Measurements from ENCODE around the gene GAL3ST1. TPM values are rescaled to one million over a fixed set of nuclear protein-coding genes. Genes with fewer than 3 reads are reported as not detected.
A peak's percentile ranks its signal among the peaks of the same experiment; 100 is the strongest.

Gene GAL3ST1
- total and polyA plus RNA-seq, 3 donors from 2014 or later: 4.2 to 18.5 (median 11.3) TPM

- Histone ChIP-seq H3K4me1 (peaks cover 18% of the 10 kb centered on the region), H3K27ac (peak overlapping the region; percentile 57 to 69), H3K4me3 (peak overlapping the region; percentile 10 to 31), H3K27me3 (no peaks in the 10 kb centered on the region), H3K9me3 (no peaks in the 10 kb centered on the region), H3K36me3 (ENCODE audit: low read depth, missing control alignments) (no peaks in the 10 kb centered on the region)
- TF ChIP-seq POLR2A (IDR thresholded peaks at IDR 0.05) (no peak), CTCF (IDR thresholded peaks at IDR 0.05) (no peak)
- 46 to 47% methylated on average over 9 to 12 of the region's 12 CpGs for WGBS, 2 donors
- DNase-seq: peak; percentile 68
- intact Hi-C loops (cut with DNase I; ENCODE audit: low total_unique reads): no loop called here
Observed at GRCh38 chr22:30574997-30575671, 669 bp upstream of the GAL3ST1 start.

GRCh38 chr22:30573594-30574094 is 821 bp downstream of the GAL3ST1 start:
- Histone ChIP-seq H3K4me3 (no peak overlapping the region), H3K4me1 (peaks cover 18% of the 10 kb centered on the region), H3K9me3 (no peaks in the 10 kb centered on the region), H3K27me3 (no peaks in the 10 kb centered on the region), H3K27ac (peak overlapping the region in 1 of 2 donors; percentile 50), H3K36me3 (ENCODE audit: low read depth, missing control alignments) (no peaks in the 10 kb centered on the region)
- intact Hi-C loops (cut with DNase I; ENCODE audit: low total_unique reads): no loop called here
- WGBS, 2 donors: 64 to 65% methylated on average over 4 to 7 of the region's 7 CpGs
- DNase-seq: no peak
- no peak for TF ChIP-seq POLR2A (IDR thresholded peaks at IDR 0.05)
- TF ChIP-seq CTCF (IDR thresholded peaks at IDR 0.05): no peak

- WGBS, 2 donors: 47 to 63% methylated on average over 11 to 12 of the region's 12 CpGs
- Histone ChIP-seq H3K27ac (no peak overlapping the region), H3K27me3 (no peaks in the 10 kb centered on the region), H3K4me3 (no peak overlapping the region), H3K36me3 (ENCODE audit: low read depth, missing control alignments) (no peaks in the 10 kb centered on the region), H3K9me3 (no peaks in the 10 kb centered on the region), H3K4me1 (peaks cover 18% of the 10 kb centered on the region)
- intact Hi-C loops (cut with DNase I; ENCODE audit: low total_unique reads): no loop called here
- DNase-seq: no peak
- TF ChIP-seq POLR2A (IDR thresholded peaks at IDR 0.05) (no peak), CTCF (IDR thresholded peaks at IDR 0.05) (no peak)
Observed at GRCh38 chr22:30572840-30573593, 1.4 kb downstream of the GAL3ST1 start.

- WGBS, 2 donors: 72 to 74% methylated on average over 3 to 6 of the region's 6 CpGs
- no peak for TF ChIP-seq CTCF (IDR thresholded peaks at IDR 0.05)
- no peak for TF ChIP-seq POLR2A (IDR thresholded peaks at IDR 0.05)
Observed at GRCh38 chr22:30572210-30572609, 2.3 kb downstream of the GAL3ST1 start.

More at GRCh38 chr22:30572210-30572609, 2.3 kb downstream of the GAL3ST1 start:
- no peak for DNase-seq
- Histone ChIP-seq H3K27ac (no peak overlapping the region), H3K9me3 (no peaks in the 10 kb centered on the region), H3K4me3 (no peak overlapping the region), H3K36me3 (ENCODE audit: low read depth, missing control alignments) (no peaks in the 10 kb centered on the region), H3K27me3 (no peaks in the 10 kb centered on the region), H3K4me1 (peaks cover 18% of the 10 kb centered on the region)
- intact Hi-C loops (cut with DNase I; ENCODE audit: low total_unique reads): no loop called here
